Psoas muscle (tissue), 8 donors: ENCODE measurements around the gene KRTAP10-12. TPM values are rescaled to one million over a fixed set of nuclear protein-coding genes. Genes with fewer than 3 reads are reported as not detected.

Experiments
- ATAC-seq, 4 donors: fragments of 200-7000 bp; cut with Tn5 transposase; one replicate each; pipeline ENCODE4 v1.9.1; 2020; ENCODE audit warnings: moderate library complexity in 3 of 4, mild to moderate bottlenecking in 2 of 4
- DNase-seq, 2 donors: peaks; one replicate each; pipeline ENCODE4 v3.0.0-alpha.2; 2020
- H3K27ac ChIP-seq: fragments of 200-600 bp; one replicate; pipeline ENCODE4 v1.8.0; 2022
- H3K27me3 ChIP-seq, 3 donors: fragments of 200-600 bp in 1 of 3; one replicate each; pipeline versions ENCODE4 v1.6.1 to v1.8.0; 2013 to 2022; ENCODE audit warnings: low read length in 2 of 3, mild to moderate bottlenecking in 2 of 3, moderate library complexity in 1 of 3; ENCODE audit not compliant: insufficient read depth in 3 of 3
- H3K36me3 ChIP-seq, 2 donors: fragments of 200-600 bp in 1 of 2; one replicate each; pipeline versions ENCODE4 v1.6.1 to v1.8.0; 2013 to 2022; ENCODE audit warnings: low read depth in 1 of 2, mild to moderate bottlenecking in 1 of 2, moderate library complexity in 1 of 2; ENCODE audit not compliant: insufficient read depth in 1 of 2
- H3K4me1 ChIP-seq: fragments of 200-600 bp; one replicate; pipeline ENCODE4 v1.8.0; 2022
- H3K4me3 ChIP-seq: fragments of 200-600 bp; one replicate; pipeline ENCODE4 v1.8.0; 2022; ENCODE audit warnings: mild to moderate bottlenecking
- H3K9me3 ChIP-seq: fragments of 200-600 bp; one replicate; pipeline ENCODE4 v1.8.0; 2022
- CTCF ChIP-seq: fragments of 200-600 bp; IDR thresholded peaks from one replicate; pipeline ENCODE4 v1.8.0; 2022; ENCODE audit warnings: antibody characterized with exemption
- WGBS, 3 donors: extraction: QIAGEN DNeasy Blood & Tissue Kit; methylation state at CpG; one replicate each; pipeline versions ENCODE4 v1.1.6 to v1.1.7; 2013; 5-methylcytosine and 5-hydroxymethylcytosine counted together
- intact Hi-C, 2 donors: fragments of 100-400 bp; cut with DNase I; formaldehyde crosslinking; loops; one replicate each; pipeline versions ENCODE4 v1.11.0 to v1.14.2; 2022
- polyA plus RNA-seq, 3 donors: library from polyadenylated mRNA; stranded (reverse); fragments of 200-250 nt; gene quantifications; one replicate each; pipeline ENCODE4 v1.2.3, GENCODE V29; 2013
- total RNA-seq, 4 donors: library from RNA; stranded (reverse); fragmentation: NEBNext Ultra II Directional in 2 of 4; extraction: Animal tissue kit (Norgen Biotek cat#: 25700) in 2 of 4; gene quantifications; one replicate each; pipeline versions ENCODE4 v1.2.1 to v1.2.4, GENCODE V29; 2021 to 2023
- donor health status: healthy with polysubstance abuse.
- donor health status: DM: no; HTN: no; CAD: no; lungs with moderate emphysema.
- donor health status: Bipolar disorder and iron deficiency.
- donor health status: healthy.
- donor health status: DM: yes; HTN: yes; CAD: no.
- donor health status: DM: no; HTN: no; CAD: no.
- donor health status: DM: no; HTN: no; CAD: no.
- donor health status: DM: yes; HTN: yes; CAD: no.

KRTAP10-12 gene
- total and polyA plus RNA-seq, 7 donors = not detected

- no peak overlapping the region for H3K4me3 ChIP-seq
- no peak for ATAC-seq
- peaks cover 15% of the 10 kb centered on the region for H3K9me3 ChIP-seq
- H3K27ac ChIP-seq = no peak overlapping the region
- intact Hi-C loops = no loop called here
- WGBS, 3 donors = 80 to 86% (median 80%) methylated on average over 8 of the region's 8 CpGs
- DNase-seq = no peak
- no peak for TF ChIP-seq CTCF
- peaks cover 0 to 17% (median 7%) of the 10 kb centered on the region in 3 donors for H3K27me3 ChIP-seq
- no peaks in the 10 kb centered on the region for H3K4me1 ChIP-seq
- no peaks in the 10 kb centered on the region for H3K36me3 ChIP-seq
Observed at GRCh38 chr21:44736291-44737004, 39.5 kb downstream of the KRTAP10-12 start.

GRCh38 chr21:44737706-44738354 is 40.9 kb downstream of the KRTAP10-12 start:
- DNase-seq = no peak
- H3K27ac ChIP-seq = no peak overlapping the region
- peaks cover 15% of the 10 kb centered on the region for H3K9me3 ChIP-seq
- H3K27me3 ChIP-seq = peaks cover 0 to 11% (median 7%) of the 10 kb centered on the region in 3 donors
- no peaks in the 10 kb centered on the region for H3K4me1 ChIP-seq
- H3K36me3 ChIP-seq = no peaks in the 10 kb centered on the region
- ATAC-seq = no peak
- 70 to 73% (median 72%) methylated on average over 3 of the region's 3 CpGs for WGBS, 3 donors
- intact Hi-C loops = no loop called here
- no peak overlapping the region for H3K4me3 ChIP-seq
- no peak for TF ChIP-seq CTCF

GRCh38 chr21:44738621-44739020 is 41.6 kb downstream of the KRTAP10-12 start:
- WGBS, 3 donors = 76 to 96% (median 79%) methylated on average over 3 of the region's 3 CpGs
- intact Hi-C loops = no loop called here
- DNase-seq (no peak), ATAC-seq (no peak)
- H3K9me3 ChIP-seq = peaks cover 15% of the 10 kb centered on the region
- H3K27ac ChIP-seq = no peak overlapping the region
- no peaks in the 10 kb centered on the region for H3K4me1 ChIP-seq
- H3K36me3 ChIP-seq = no peaks in the 10 kb centered on the region
- H3K4me3 ChIP-seq = no peak overlapping the region
- no peak for TF ChIP-seq CTCF
- peaks cover 0 to 11% (median 7%) of the 10 kb centered on the region in 3 donors for H3K27me3 ChIP-seq

- no peak for TF ChIP-seq CTCF
- no peaks in the 10 kb centered on the region for H3K4me1 ChIP-seq
- peaks cover 15% of the 10 kb centered on the region for H3K9me3 ChIP-seq
- intact Hi-C loops = no loop called here
- H3K27me3 ChIP-seq = peaks cover 0 to 11% (median 7%) of the 10 kb centered on the region in 3 donors
- WGBS, 3 donors = 94 to 100% (median 96%) methylated on average over 1 of the region's 1 CpG
- H3K4me3 ChIP-seq = no peak overlapping the region
- ATAC-seq = no peak
- H3K36me3 ChIP-seq = no peaks in the 10 kb centered on the region
- no peak overlapping the region for H3K27ac ChIP-seq
- no peak for DNase-seq
Observed at GRCh38 chr21:44739316-44739715, 42.3 kb downstream of the KRTAP10-12 start.
